Hippocampal formation (tissue), 2 donors: ENCODE data around the gene CPHXL2.

ENCODE experiments used
- DNase-seq, 2 donors: peaks; one replicate each; lab custom pipeline; 2025; lab: John Stamatoyannopoulos, UW

Gene CPHXL2

GRCh38 chr16:75676909-75677308, at the start of gene CPHXL2:
TSS of gene CPHXL2 (minus strand) at chr16:75677009. CDS start at chr16:75676999, 10 bp downstream.
- no peak for DNase-seq

GRCh38 chr16:75726390-75726789, 49.6 kb upstream of the CPHXL2 start, which contains the start of gene CPHXL:
TSS of gene CPHXL (minus strand) at chr16:75726490. CDS start at chr16:75726442, 48 bp downstream.
- no peak for DNase-seq

GRCh38 chr16:75718452-75718851, 41.6 kb upstream of the CPHXL2 start:
- DNase-seq = no peak

- no peak for DNase-seq
Measured at GRCh38 chr16:75714661-75715060, 37.9 kb upstream of the CPHXL2 start.

- no peak for DNase-seq
Measured at GRCh38 chr16:75710344-75710743, 33.5 kb upstream of the CPHXL2 start.

GRCh38 chr16:75703306-75703705, 26.5 kb upstream of the CPHXL2 start:
- DNase-seq = no peak

- DNase-seq = no peak
Measured at GRCh38 chr16:75702242-75702641, 25.4 kb upstream of the CPHXL2 start.

GRCh38 chr16:75701361-75701760, 24.6 kb upstream of the CPHXL2 start, which contains the start of gene DUXB:
TSS of gene DUXB (minus strand) at chr16:75701461. CDS start at chr16:75701418, 43 bp downstream.
- no peak for DNase-seq

- DNase-seq = no peak
Measured at GRCh38 chr16:75697571-75697970, 20.8 kb upstream of the CPHXL2 start.

GRCh38 chr16:75695708-75696107, 18.9 kb upstream of the CPHXL2 start:
- no peak for DNase-seq

GRCh38 chr16:75687361-75687760, 10.6 kb upstream of the CPHXL2 start:
- DNase-seq = no peak

- DNase-seq = no peak
Measured at GRCh38 chr16:75682308-75682707, 5.5 kb upstream of the CPHXL2 start.

- no peak for DNase-seq
Measured at GRCh38 chr16:75679366-75679765, 2.6 kb upstream of the CPHXL2 start.

- DNase-seq = no peak
Measured at GRCh38 chr16:75667503-75667902, 9.3 kb downstream of the CPHXL2 start.

- DNase-seq = peak in 1 of 2 donors; percentile 12
Measured at GRCh38 chr16:75660726-75661302, 16.0 kb downstream of the CPHXL2 start.

- DNase-seq = peak in 1 of 2 donors; percentile 14
Measured at GRCh38 chr16:75660321-75660720, 16.5 kb downstream of the CPHXL2 start.

GRCh38 chr16:75658175-75658574, 18.6 kb downstream of the CPHXL2 start:
- DNase-seq = no peak

- peak in 1 of 2 donors; percentile 35 for DNase-seq
Measured at GRCh38 chr16:75653922-75654321, 22.9 kb downstream of the CPHXL2 start.

- DNase-seq = peak; percentile 67 to 74
Measured at GRCh38 chr16:75648265-75649076, 28.3 kb downstream of the CPHXL2 start.

GRCh38 chr16:75647492-75648264, 29.1 kb downstream of the CPHXL2 start, which contains the start of the genes KARS1 and TERF2IP:
TSS of gene KARS1 (minus strand) at chr16:75647665. CDS start at chr16:75647639, 26 bp downstream.
TSS of gene TERF2IP (plus strand) at chr16:75647773. CDS start at chr16:75647883, 110 bp downstream.
- peak; percentile 93 to 94 for DNase-seq

GRCh38 chr16:75647112-75647491, 29.7 kb downstream of the CPHXL2 start:
- DNase-seq = no peak
